T-helper 22 cell (primary cell): ENCODE measurements around the gene NOS1.
"Not testable (repeated sequence)": the region's sequence is repeated elsewhere in the genome, so short reads cannot be mapped to it uniquely, and the experiment has no call there.

ENCODE experiments used
- DNase-seq: peaks from one replicate; pipeline ENCODE4 v3.0.0-alpha.2; 2020; ENCODE audit warnings: low read depth

NOS1 gene

GRCh38 chr12:117361347-117361751 lies at the start of gene NOS1:
Gene NOS1 (minus strand): TSS chr12:117361626. CDS start chr12:117331069, 30,557 bp downstream.
- no peak for DNase-seq

GRCh38 chr12:117409286-117409685 lies 47.9 kb upstream of the NOS1 start:
- no peak for DNase-seq

- DNase-seq: no peak
Measured at GRCh38 chr12:117408161-117408791, 46.9 kb upstream of the NOS1 start.

- no peak for DNase-seq
Measured at GRCh38 chr12:117404940-117405339, 43.5 kb upstream of the NOS1 start.

- no peak for DNase-seq
Measured at GRCh38 chr12:117404203-117404853, 42.9 kb upstream of the NOS1 start.

- no peak for DNase-seq
Measured at GRCh38 chr12:117403586-117404139, 42.2 kb upstream of the NOS1 start.

GRCh38 chr12:117402363-117402762 lies 40.9 kb upstream of the NOS1 start:
- no peak for DNase-seq

- DNase-seq: no peak
Measured at GRCh38 chr12:117400912-117401311, 39.5 kb upstream of the NOS1 start.

- not testable (repeated sequence) for DNase-seq
Measured at GRCh38 chr12:117398482-117398881, 37.1 kb upstream of the NOS1 start.

- DNase-seq: no peak
Measured at GRCh38 chr12:117395766-117396165, 34.3 kb upstream of the NOS1 start.

- no peak for DNase-seq
Measured at GRCh38 chr12:117394491-117394890, 33.1 kb upstream of the NOS1 start.

- DNase-seq: no peak
Measured at GRCh38 chr12:117393656-117394055, 32.2 kb upstream of the NOS1 start.

GRCh38 chr12:117390866-117391265 lies 29.4 kb upstream of the NOS1 start:
- DNase-seq: no peak

- no peak for DNase-seq
Measured at GRCh38 chr12:117388951-117389446, 27.6 kb upstream of the NOS1 start.

- no peak for DNase-seq
Measured at GRCh38 chr12:117387832-117388231, 26.4 kb upstream of the NOS1 start.

- no peak for DNase-seq
Measured at GRCh38 chr12:117384735-117385134, 23.3 kb upstream of the NOS1 start.

GRCh38 chr12:117380083-117380482 lies 18.7 kb upstream of the NOS1 start:
- no peak for DNase-seq

GRCh38 chr12:117377758-117378157 lies 16.3 kb upstream of the NOS1 start:
- no peak for DNase-seq

GRCh38 chr12:117370588-117370987 lies 9.2 kb upstream of the NOS1 start:
- no peak for DNase-seq

GRCh38 chr12:117370000-117370399 lies 8.6 kb upstream of the NOS1 start:
- not testable (repeated sequence) for DNase-seq

- DNase-seq: no peak
Measured at GRCh38 chr12:117367006-117367638, 5.7 kb upstream of the NOS1 start.

GRCh38 chr12:117365049-117365616 lies 3.7 kb upstream of the NOS1 start:
- DNase-seq: no peak
